KOPT-K1 (cell line): Measurements from ENCODE around the gene RSRC2.

Experiments used
- H3K27ac ChIP-seq: fragments of 200-600 bp; sonication (generic); 2 replicates; pipeline ENCODE4 v1.5.1; 2016; ENCODE audit warnings: antibody characterized with exemption, mild to moderate bottlenecking, low read depth, low read length; ENCODE audit not compliant: poor library complexity, severe bottlenecking
- H3K36me3 ChIP-seq: fragments of 200-600 bp; sonication (generic); 2 replicates; pipeline ENCODE4 v1.5.1; 2017; ENCODE audit warnings: antibody characterized with exemption, mild to moderate bottlenecking, low read length, moderate library complexity; ENCODE audit not compliant: insufficient read depth
- H3K9me3 ChIP-seq: fragments of 200-600 bp; sonication (generic); 2 replicates; pipeline ENCODE4 v1.5.1; 2017; ENCODE audit warnings: antibody characterized with exemption, low read length, mild to moderate bottlenecking; ENCODE audit not compliant: insufficient read depth, poor library complexity, severe bottlenecking

The RSRC2 gene

DNA sequence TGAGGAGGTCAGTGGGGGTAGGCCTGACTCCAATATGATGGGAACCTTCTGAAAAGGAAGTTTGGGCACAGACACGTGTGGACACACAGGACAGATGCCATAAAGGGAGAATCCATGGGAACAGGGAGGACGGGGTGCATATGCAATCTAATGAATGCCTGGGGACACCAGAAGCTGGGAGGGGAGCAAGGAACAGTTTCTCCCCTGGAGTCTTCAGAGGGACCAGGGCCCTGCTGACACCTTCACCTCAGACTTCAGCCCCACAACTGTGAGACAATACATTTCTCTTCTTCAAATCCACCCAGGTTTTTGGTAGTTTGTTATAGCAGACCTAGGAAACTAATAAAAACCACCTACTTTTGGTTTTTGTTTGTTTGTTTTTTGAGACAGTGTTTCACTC, 69.1 kb downstream of the RSRC2 start:
- no peak overlapping the region for H3K27ac ChIP-seq
- no peaks in the 10 kb centered on the region for H3K36me3 ChIP-seq
- H3K9me3 ChIP-seq, result no peaks in the 10 kb centered on the region

DNA sequence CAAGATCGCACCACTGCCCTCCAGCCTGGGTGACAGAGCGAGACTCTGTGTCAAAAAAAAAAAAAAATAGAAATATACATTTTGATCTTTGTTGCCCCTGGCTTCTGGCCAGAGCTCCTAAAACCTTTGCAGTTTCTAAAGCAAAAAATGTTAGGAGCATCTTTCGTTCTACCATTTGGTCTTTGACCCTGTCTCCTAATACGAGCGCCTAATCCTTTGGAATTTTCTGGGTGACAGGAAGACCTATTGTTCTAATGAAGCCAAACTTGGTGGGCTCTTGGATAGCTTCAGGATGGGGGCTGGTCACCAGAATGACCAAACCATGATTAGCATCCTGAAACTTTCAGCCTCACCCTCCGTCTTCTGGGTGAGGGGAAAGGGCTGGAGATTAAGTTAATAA, 72.0 kb downstream of the RSRC2 start:
- H3K36me3 ChIP-seq, result no peaks in the 10 kb centered on the region
- H3K9me3 ChIP-seq, result no peaks in the 10 kb centered on the region
- no peak overlapping the region for H3K27ac ChIP-seq

DNA sequence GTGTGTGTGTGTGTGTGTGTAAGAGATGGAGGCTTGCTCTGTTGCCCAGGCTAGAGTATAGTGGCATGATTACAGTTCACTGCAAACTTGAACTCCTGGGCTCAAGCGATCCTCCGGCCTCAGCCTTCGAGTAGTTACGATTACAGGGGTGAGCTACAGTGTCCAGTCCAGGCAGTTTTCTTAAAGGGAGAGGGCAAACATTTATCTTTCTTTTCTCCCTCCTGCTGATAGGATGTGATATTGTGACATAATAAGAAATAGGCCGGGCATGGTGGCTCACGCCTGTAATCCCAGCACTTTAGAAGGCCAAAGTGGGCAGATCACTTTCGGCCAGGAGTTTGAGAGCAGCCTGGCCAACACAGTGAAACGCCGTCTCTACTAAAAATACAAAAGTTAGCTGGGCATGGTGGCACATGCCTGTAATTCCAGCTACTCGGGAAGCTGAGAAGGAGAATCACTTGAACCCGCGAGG, 72.5 kb downstream of the RSRC2 start:
- Histone ChIP-seq H3K9me3 (no peaks in the 10 kb centered on the region), H3K36me3 (no peaks in the 10 kb centered on the region), H3K27ac (peak overlapping the region; percentile 64)
